ENCODE results near the gene C1QTNF4. TPM values are rescaled to one million over a fixed set of nuclear protein-coding genes. Genes with fewer than 3 reads are reported as not detected.
A peak's percentile ranks its signal among the peaks of the same experiment; 100 is the strongest.
"Not testable (repeated sequence)": the region's sequence is repeated elsewhere in the genome, so short reads cannot be mapped to it uniquely, and the experiment has no call there.

Gene C1QTNF4
- total RNA-seq, 2 experiments from 2014 or later = 0.43 to 0.47 TPM

DNA sequence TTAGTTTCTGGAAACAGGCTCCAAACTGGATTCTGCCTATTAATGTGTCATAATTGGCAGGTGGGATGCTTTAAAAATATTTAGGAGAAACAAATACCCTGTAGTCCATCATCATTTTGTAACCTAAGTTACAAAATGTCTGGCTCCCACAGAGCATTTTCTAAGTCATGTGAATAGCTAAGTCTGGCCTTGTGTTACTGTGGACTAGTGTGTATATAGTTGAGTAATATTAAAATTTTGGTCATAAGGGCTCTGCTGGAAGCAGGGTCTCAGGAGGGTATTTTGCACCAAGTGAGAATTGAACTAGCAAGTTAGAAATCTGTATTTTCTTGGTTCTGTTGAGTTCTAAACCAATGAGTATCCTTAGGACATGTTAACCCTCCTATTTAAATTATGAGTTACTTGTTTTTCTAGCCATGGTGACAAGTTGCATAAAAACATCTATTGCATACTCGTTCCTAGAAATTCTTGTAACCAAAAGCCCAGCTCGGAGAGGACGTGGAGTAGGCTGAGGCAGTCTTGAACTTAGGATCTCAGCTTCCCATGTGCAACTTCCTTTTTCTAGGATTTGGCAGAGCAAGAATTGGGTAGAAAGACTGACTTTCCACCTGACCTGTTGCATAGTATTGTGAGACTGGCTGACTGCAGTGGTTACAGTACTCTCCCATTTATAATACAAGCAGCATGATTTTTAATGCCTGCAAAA lies 23.4 kb downstream of the C1QTNF4 start:
- peaks cover 35% of the 10 kb centered on the region for H3K36me3 Mint-ChIP-seq
- no peak overlapping the region for H3K4me3 Mint-ChIP-seq
- peaks cover 7% of the 10 kb centered on the region for H3K4me1 Mint-ChIP-seq
- ATAC-seq (ENCODE audit: low read depth) = no peak
- POLR2A ChIA-PET = no interaction called here
- DNase-seq = no peak
- H3K27ac Mint-ChIP-seq = no peak overlapping the region
- no peaks in the 10 kb centered on the region for H3K27me3 Mint-ChIP-seq
- no peaks in the 10 kb centered on the region for H3K9me3 Mint-ChIP-seq

DNA sequence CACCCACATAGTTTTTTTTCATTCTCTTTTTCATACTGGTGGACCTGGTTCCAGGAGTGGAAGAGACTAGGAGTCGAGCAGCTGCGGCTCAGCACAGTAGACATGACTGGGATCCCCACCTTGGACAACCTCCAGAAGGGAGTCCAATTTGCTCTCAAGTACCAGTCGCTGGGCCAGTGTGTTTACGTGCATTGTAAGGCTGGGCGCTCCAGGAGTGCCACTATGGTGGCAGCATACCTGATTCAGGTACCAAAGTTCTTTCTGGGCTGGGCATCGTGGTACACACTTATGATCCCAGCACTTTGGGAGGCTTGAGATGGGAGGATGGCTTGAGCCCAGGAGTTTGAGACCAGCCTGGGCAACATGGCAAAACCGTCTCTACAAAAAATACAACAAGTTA lies 24.6 kb downstream of the C1QTNF4 start:
- Mint-ChIP-seq H3K36me3 (peaks cover 29% of the 10 kb centered on the region), H3K4me3 (no peak overlapping the region), H3K27me3 (no peaks in the 10 kb centered on the region), H3K4me1 (peaks cover 10% of the 10 kb centered on the region), H3K27ac (no peak overlapping the region), H3K9me3 (no peaks in the 10 kb centered on the region)
- POLR2A ChIA-PET = interaction anchor here (0.6 to 1.1 kb wide), 2 partner anchors 9 to 337 kb away, joined by 3 to 8 read pairs; partner anchors contain the start of genes KBTBD4 and NDUFS3
- no peak for ATAC-seq (ENCODE audit: low read depth)
- DNase-seq = no peak

DNA sequence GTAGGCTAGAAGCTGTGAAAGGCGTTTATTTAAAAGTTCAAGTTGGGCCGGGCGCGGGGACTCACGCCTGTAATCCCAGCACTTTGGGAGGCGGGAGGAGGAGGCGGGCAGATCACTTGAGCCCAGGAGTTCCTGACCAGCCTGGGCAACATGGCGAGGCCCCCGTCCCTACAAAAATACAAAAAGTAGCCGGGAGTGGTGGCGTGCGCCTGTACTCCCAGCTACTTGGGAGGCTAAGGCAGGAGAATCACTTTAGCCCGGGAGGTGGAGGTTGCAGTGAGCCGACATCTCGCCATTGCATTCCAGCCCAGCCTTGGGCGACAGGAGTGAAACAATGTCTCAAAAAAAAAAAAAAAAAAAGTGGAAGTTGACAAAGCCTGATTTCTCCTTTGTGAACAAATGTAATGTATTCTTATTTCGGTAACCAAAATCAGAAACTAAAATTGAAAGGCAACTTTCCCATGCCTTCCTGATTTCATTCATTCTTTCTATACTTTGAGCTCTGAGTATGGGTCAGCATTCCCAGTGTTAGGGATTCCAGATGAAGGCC lies 28.0 kb downstream of the C1QTNF4 start:
- DNase-seq (no peak), ATAC-seq (ENCODE audit: low read depth) (no peak)
- Mint-ChIP-seq H3K27ac (peak overlapping the region; percentile 69), H3K9me3 (no peaks in the 10 kb centered on the region), H3K36me3 (peaks cover 11% of the 10 kb centered on the region), H3K4me3 (peak overlapping the region; percentile 89), H3K27me3 (no peaks in the 10 kb centered on the region), H3K4me1 (peaks cover 12% of the 10 kb centered on the region)
- POLR2A ChIA-PET = interaction anchor here (0.6 to 4.2 kb wide), 9 partner anchors 11 to 283 kb away, joined by 3 to 49 read pairs (median 4); partner anchors contain the start of genes CELF1, FAM180B, KBTBD4 and NDUFS3

DNA sequence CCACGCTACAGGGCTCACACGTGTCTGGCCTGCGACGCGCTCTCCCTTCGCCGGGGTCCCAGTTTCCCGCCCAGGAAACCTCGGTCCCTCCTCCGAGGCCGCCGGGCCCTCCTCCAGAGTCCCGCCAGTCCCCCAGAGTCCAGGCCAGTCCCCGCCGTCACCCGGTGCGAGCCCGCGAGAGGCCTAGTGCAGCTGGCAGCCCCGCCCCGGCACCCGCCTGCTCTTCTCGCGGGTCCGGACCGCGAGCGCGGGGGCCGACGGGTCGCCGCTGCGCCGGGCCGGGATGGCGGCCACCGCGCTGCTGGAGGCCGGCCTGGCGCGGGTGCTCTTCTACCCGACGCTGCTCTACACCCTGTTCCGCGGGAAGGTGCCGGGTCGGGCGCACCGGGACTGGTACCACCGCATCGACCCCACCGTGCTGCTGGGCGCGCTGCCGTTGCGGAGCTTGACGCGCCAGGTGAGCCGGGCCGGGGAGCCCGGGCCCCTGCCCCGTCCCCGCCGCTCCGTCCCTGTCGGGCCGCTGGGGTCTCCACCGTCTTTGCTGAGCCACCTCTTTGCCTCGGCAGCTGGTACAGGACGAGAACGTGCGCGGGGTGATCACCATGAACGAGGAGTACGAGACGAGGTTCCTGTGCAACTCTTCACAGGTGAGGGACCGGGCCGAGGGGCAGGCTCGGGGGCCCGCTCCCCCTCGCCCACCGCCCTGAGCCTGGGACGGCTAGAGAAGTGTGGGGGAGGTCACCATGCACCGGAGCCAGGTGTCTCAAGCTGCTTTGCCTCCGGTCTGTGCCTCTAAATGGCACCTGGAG lies 28.7 kb downstream of the C1QTNF4 start, which contains the start of gene PTPMT1:
Gene PTPMT1, plus strand, starts transcription at position 260 of the 809 bp plus-strand sequence. Its CDS starts 24 bp downstream, at position 284.
- Mint-ChIP-seq H3K4me1 (peaks cover 12% of the 10 kb centered on the region), H3K27ac (peak within 1 kb of the TSS; percentile 85), H3K4me3 (peak within 1 kb of the TSS; percentile 89), H3K27me3 (no peaks in the 10 kb centered on the region), H3K36me3 (peaks cover 8% of the 10 kb centered on the region), H3K9me3 (no peaks in the 10 kb centered on the region)
- DNase-seq = peak; percentile 81
- POLR2A ChIA-PET = interaction anchor here (0.6 to 4.2 kb wide), 9 partner anchors 12 to 284 kb away, joined by 3 to 49 read pairs (median 4); partner anchors contain the start of genes CELF1, FAM180B, KBTBD4 and NDUFS3
- peak; percentile 94 for ATAC-seq (ENCODE audit: low read depth)

GRCh38 chr11:47564933-47565339 lies 29.3 kb downstream of the C1QTNF4 start:
- Mint-ChIP-seq H3K9me3 (no peaks in the 10 kb centered on the region), H3K4me1 (peaks cover 12% of the 10 kb centered on the region), H3K36me3 (peaks cover 8% of the 10 kb centered on the region), H3K27ac (peak overlapping the region; percentile 85), H3K27me3 (no peaks in the 10 kb centered on the region), H3K4me3 (peak overlapping the region; percentile 80)
- peak; percentile 2 for ATAC-seq (ENCODE audit: low read depth)
- POLR2A ChIA-PET = interaction anchor here (0.8 to 4.2 kb wide), 9 partner anchors 12 to 283 kb away, joined by 3 to 49 read pairs (median 4); partner anchors contain the start of genes CELF1, FAM180B, KBTBD4 and NDUFS3
- no peak for DNase-seq

DNA sequence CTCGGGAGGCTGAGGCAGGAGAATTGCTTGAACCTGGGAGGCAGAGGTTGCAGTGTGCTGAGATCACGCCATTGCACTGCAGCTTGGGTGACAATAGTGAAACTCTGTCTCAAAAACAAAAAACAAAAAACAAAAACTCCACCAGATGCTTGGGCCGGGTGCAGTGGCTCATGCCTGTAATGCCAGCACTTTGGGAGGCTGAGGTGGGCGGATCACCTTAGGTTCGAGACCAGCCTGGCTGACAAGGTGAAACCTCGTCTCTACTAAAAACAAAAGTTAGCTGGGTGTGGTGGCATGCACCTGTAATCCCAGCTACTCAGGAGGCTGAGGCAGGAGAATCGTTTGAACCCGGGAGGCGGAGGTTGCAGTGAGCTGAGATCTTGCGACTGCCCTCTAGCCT lies 29.8 kb downstream of the C1QTNF4 start:
- POLR2A ChIA-PET = interaction anchor here (0.5 to 4.2 kb wide), 9 partner anchors 11 to 283 kb away, joined by 3 to 49 read pairs (median 4); partner anchors contain the start of genes CELF1, FAM180B, KBTBD4 and NDUFS3
- H3K27ac Mint-ChIP-seq; H3K9me3 Mint-ChIP-seq; H3K27me3 Mint-ChIP-seq; H3K36me3 Mint-ChIP-seq; ATAC-seq (ENCODE audit: low read depth): not testable (repeated sequence)
- DNase-seq = peak; percentile 21
- peak overlapping the region; percentile 10 for H3K4me3 Mint-ChIP-seq
- peaks cover 12% of the 10 kb centered on the region for H3K4me1 Mint-ChIP-seq

- H3K4me3 Mint-ChIP-seq; H3K27ac Mint-ChIP-seq; DNase-seq; H3K27me3 Mint-ChIP-seq; H3K9me3 Mint-ChIP-seq; H3K36me3 Mint-ChIP-seq; ATAC-seq (ENCODE audit: low read depth): not testable (repeated sequence)
- peaks cover 12% of the 10 kb centered on the region for H3K4me1 Mint-ChIP-seq
- POLR2A ChIA-PET = interaction anchor here (0.6 to 0.9 kb wide), 2 partner anchors 9 to 376 kb away, joined by 3 read pairs; no protein-coding TSS in a partner anchor
Measured at GRCh38 chr11:47562393-47562792, 31.8 kb downstream of the C1QTNF4 start.

- no peak overlapping the region for H3K4me3 Mint-ChIP-seq
- peaks cover 7% of the 10 kb centered on the region for H3K4me1 Mint-ChIP-seq
- POLR2A ChIA-PET = no interaction called here
- ATAC-seq (ENCODE audit: low read depth) (no peak), DNase-seq (no peak)
- H3K36me3 Mint-ChIP-seq = peaks cover 4% of the 10 kb centered on the region
- no peak overlapping the region for H3K27ac Mint-ChIP-seq
- no peaks in the 10 kb centered on the region for H3K27me3 Mint-ChIP-seq
- H3K9me3 Mint-ChIP-seq = no peaks in the 10 kb centered on the region
Measured at GRCh38 chr11:47560426-47560825, 33.8 kb downstream of the C1QTNF4 start.

- Mint-ChIP-seq H3K27ac (no peak overlapping the region), H3K36me3 (peaks cover 2% of the 10 kb centered on the region), H3K4me3 (no peak overlapping the region), H3K4me1 (peaks cover 8% of the 10 kb centered on the region), H3K9me3 (no peaks in the 10 kb centered on the region), H3K27me3 (no peaks in the 10 kb centered on the region)
- POLR2A ChIA-PET = no interaction called here
- ATAC-seq (ENCODE audit: low read depth) = no peak
- no peak for DNase-seq
Measured at GRCh38 chr11:47558695-47559094, 35.5 kb downstream of the C1QTNF4 start.

DNA sequence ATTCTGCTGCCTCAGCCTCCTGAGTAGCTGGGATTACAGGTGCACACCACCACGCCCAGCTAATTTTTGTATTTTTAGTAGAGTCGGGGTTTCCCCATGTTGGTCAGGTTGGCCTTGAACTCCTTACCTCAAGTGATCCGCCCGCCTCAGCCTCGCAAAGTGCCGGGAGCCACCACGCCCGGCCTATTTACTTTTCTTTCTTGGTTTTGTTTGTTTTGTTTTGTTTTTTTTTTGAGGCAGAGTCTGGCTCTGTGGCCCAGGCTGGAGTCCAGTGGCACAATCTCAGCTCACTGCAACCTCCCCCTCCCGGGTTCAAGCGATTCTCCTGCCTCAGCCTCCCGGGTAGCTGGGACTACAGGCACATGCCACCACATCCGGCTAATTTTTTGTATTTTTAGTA lies 37.2 kb downstream of the C1QTNF4 start:
- POLR2A ChIA-PET = interaction anchor here (1.1 kb wide), 1 partner anchor 22 kb away, joined by 3 read pairs; no protein-coding TSS in a partner anchor
- H3K36me3 Mint-ChIP-seq; H3K4me3 Mint-ChIP-seq; H3K27ac Mint-ChIP-seq; ATAC-seq (ENCODE audit: low read depth); H3K4me1 Mint-ChIP-seq; H3K9me3 Mint-ChIP-seq; DNase-seq; H3K27me3 Mint-ChIP-seq: not testable (repeated sequence)

GRCh38 chr11:47553406-47553743 lies 40.8 kb downstream of the C1QTNF4 start:
- Mint-ChIP-seq H3K4me3 (peak overlapping the region; percentile 88), H3K4me1 (peaks cover 26% of the 10 kb centered on the region), H3K36me3 (peaks cover 9% of the 10 kb centered on the region), H3K9me3 (no peaks in the 10 kb centered on the region), H3K27ac (peak overlapping the region; percentile 83), H3K27me3 (no peaks in the 10 kb centered on the region)
- DNase-seq (no peak), ATAC-seq (ENCODE audit: low read depth) (peak; percentile 32)
- POLR2A ChIA-PET = interaction anchor here (0.6 to 3.5 kb wide), 7 partner anchors 9 to 125 kb away, joined by 3 to 36 read pairs (median 3); partner anchors contain the start of genes KBTBD4, NDUFS3 and PTPMT1

GRCh38 chr11:47552566-47553405 lies 41.4 kb downstream of the C1QTNF4 start, which contains the start of gene CELF1:
TSS of gene CELF1 (minus strand) at chr11:47553132. CDS start at chr11:47499523, 53,609 bp downstream.
- H3K36me3 Mint-ChIP-seq = peaks cover 11% of the 10 kb centered on the region
- H3K27ac Mint-ChIP-seq = peak within 1 kb of the TSS; percentile 92
- no peaks in the 10 kb centered on the region for H3K9me3 Mint-ChIP-seq
- peaks cover 30% of the 10 kb centered on the region for H3K4me1 Mint-ChIP-seq
- POLR2A ChIA-PET = interaction anchor here (0.6 to 3.5 kb wide), 11 partner anchors 9 to 126 kb away, joined by 3 to 36 read pairs (median 4); partner anchors contain the start of genes KBTBD4, NDUFS3 and PTPMT1
- H3K27me3 Mint-ChIP-seq = no peaks in the 10 kb centered on the region
- peak; percentile 95 for ATAC-seq (ENCODE audit: low read depth)
- DNase-seq = peak; percentile 95
- peak within 1 kb of the TSS; percentile 90 for H3K4me3 Mint-ChIP-seq

Data from activated naive CD8-positive, alpha-beta T cell treated with anti-CD3 and anti-CD28 coated beads, Interleukin-2, amount 10 ng/mL, durations not matched to agents 7 days and 5 days (primary cell).